Right lobe of liver (tissue), 4 donors: Measurements from ENCODE around the gene UNC93B1.

Experiments
- POLR2A ChIP-seq: fragments of 450-650 bp; IDR thresholded peaks from one replicate; pipeline ENCODE4 v1.6.1; 2017; ENCODE audit warnings: antibody characterized with exemption, mild to moderate bottlenecking
- TF ChIP-seq, protein P1 (sequence below), 4 donors: fragments of 200-600 bp in 3 of 4; fragments of 450-650 bp in 1 of 4; IDR thresholded peaks; one replicate each; pipeline versions ENCODE4 v1.5.1 to v1.8.0; 2016 to 2022; ENCODE audit warnings: antibody characterized with exemption in 4 of 4, mild to moderate bottlenecking in 2 of 4
- donor health status: DM: no; HTN: no; CAD: no.
- donor health status: DM: no; HTN: no; CAD: no.
- donor health status: DM: no; HTN: yes; CAD: no.

DNA sequence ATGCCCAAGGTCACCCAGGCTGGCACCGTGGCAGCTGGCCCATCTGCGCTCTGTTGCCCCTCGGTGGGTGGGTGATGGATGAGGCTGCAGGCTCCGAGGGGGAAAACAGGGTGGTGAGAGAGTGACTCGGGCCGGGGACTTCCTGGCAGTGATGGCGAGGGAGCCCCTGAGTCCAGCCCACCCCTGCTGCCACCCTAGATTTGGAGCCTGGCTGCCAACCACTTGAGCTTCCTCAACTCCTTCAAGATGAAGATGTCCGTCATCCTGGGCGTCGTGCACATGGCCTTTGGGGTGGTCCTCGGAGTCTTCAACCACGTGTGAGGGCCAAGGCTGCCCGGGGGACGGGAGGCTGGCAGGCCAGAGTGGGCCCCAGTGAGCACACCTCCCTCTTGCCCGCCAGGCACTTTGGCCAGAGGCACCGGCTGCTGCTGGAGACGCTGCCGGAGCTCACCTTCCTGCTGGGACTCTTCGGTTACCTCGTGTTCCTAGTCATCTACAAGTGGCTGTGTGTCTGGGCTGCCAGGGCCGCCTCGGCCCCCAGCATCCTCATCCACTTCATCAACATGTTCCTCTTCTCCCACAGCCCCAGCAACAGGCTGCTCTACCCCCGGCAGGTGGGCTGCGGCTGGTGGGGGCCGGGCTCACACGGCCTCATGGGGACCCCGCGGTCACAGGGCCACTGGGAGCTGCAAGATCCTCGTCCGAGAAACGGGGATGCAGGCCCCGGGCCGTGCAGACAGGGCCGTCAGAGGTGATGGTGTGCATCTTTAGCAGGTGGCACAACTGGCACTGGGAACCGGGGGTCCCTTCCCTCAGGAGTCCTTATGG is 45.0 kb upstream of the UNC93B1 start:
- TF ChIP-seq, protein P1, sequence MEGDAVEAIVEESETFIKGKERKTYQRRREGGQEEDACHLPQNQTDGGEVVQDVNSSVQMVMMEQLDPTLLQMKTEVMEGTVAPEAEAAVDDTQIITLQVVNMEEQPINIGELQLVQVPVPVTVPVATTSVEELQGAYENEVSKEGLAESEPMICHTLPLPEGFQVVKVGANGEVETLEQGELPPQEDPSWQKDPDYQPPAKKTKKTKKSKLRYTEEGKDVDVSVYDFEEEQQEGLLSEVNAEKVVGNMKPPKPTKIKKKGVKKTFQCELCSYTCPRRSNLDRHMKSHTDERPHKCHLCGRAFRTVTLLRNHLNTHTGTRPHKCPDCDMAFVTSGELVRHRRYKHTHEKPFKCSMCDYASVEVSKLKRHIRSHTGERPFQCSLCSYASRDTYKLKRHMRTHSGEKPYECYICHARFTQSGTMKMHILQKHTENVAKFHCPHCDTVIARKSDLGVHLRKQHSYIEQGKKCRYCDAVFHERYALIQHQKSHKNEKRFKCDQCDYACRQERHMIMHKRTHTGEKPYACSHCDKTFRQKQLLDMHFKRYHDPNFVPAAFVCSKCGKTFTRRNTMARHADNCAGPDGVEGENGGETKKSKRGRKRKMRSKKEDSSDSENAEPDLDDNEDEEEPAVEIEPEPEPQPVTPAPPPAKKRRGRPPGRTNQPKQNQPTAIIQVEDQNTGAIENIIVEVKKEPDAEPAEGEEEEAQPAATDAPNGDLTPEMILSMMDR (IDR thresholded peaks at IDR 0.05): no peak
- no peak for TF ChIP-seq POLR2A
